Epidermal melanocyte (primary cell): ENCODE data around the gene TRIP13.
"Not testable (repeated sequence)": the region's sequence is repeated elsewhere in the genome, so short reads cannot be mapped to it uniquely, and the experiment has no call there.

Experiments used
- DNase-seq: peaks from one replicate; pipeline ENCODE4 v3.0.0; 2011; ENCODE audit warnings: low spot score; ENCODE audit not compliant: insufficient read length

TRIP13 gene

GRCh38 chr5:918717-919116 lies 26.0 kb downstream of the TRIP13 start:
- DNase-seq: not testable (repeated sequence)

GRCh38 chr5:919356-920000 lies 26.8 kb downstream of the TRIP13 start:
- no peak for DNase-seq

- no peak for DNase-seq
Observed at GRCh38 chr5:920321-920720, 27.6 kb downstream of the TRIP13 start.

GRCh38 chr5:921456-922435 lies 29.1 kb downstream of the TRIP13 start:
- no peak for DNase-seq

DNA sequence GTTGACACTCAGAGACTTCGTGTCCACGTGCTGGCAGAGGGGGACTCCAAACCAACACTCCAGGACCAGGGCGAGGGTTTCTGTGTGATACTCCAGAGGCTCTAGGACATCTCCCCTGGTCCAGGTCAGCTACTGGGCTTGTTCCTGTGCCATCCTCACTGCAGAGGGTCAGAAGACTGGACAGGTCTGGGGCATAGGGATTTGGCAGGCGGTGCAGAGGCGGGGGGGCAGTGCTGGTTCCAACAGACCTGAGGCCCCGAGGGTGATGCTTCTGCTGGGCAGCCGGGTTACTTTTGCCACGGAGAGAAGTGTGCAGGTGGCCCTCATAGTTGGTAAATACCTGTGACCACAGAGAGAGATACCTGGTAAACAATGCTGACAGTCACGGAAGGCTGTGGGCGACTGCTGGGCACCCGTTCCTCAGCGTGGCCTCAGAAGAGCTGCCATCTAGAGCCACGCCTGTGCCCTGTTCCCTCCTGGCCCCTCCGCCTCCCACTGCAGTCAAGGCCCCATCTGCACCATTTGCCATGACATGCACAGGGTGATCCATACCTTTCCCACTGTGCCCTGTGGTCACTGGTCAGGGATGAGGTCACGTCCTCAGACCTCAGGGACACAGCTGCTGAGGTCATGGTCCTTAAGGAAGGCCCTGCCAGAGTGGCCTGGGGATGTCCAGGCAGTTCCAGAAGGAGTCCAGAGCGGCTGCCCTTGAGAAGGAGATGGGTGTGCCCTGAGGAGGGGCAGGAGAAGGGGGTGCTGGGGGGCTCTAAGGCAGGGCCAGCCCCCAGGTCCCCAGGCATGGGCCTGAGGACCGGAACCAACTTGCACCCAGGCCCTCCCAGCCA lies 30.0 kb downstream of the TRIP13 start:
- no peak for DNase-seq

DNA sequence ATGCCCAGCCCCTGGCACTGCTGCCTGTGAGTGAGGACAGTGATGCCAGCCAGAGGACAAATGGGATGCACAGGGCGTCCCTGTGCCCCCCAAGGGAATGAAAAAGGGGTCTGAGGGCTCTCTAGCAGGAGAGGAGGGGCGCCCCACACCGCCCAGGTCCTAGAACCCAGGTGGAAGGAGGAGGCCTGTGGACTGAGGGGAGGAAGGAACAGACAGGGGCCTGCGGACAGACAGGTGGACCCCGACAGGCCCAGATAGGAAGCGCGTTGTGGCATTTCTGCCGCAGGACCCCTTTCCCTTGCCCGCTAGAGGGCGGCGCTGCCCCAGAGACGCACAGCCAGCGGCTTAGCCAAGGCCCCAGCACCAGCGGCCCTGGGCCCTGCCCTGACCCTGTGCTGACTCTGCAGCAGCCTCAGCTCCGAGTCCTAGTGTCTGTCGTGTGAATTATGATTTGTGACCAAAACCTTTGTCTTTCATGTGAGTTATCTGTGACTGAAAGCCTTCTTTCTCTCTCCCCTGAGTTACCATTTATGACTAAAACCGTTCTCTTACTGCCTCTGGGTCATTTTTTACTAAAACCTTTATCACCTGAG lies 30.7 kb downstream of the TRIP13 start:
- DNase-seq: peak; percentile 90

- no peak for DNase-seq
Observed at GRCh38 chr5:926417-927171, 33.9 kb downstream of the TRIP13 start.

GRCh38 chr5:927172-928015 lies 34.7 kb downstream of the TRIP13 start:
- no peak for DNase-seq

DNA sequence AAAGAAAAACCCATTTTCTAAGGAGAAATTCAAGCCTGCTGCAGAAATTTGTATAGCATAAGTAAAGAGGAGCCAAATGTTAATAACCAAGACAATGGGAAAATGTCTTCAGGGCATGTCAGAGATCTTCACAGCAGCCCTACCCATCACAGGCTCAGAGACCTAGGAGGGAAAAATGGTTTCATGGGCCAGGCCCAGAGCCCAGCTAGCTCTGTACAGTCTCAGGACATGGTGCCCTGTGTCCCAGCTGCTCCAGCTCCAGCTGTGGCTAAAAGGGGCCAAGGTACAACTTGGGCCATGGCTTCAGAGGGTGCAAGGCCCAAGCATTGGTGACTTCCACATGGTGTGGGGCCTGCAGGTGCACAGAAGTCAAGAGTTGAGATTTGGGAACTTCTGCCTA lies 36.5 kb downstream of the TRIP13 start:
- DNase-seq: not testable (repeated sequence)

GRCh38 chr5:929596-929995 lies 36.9 kb downstream of the TRIP13 start:
- DNase-seq: no peak

- DNase-seq: no peak
Observed at GRCh38 chr5:930866-931265, 38.2 kb downstream of the TRIP13 start.

- no peak for DNase-seq
Observed at GRCh38 chr5:931570-932145, 39.0 kb downstream of the TRIP13 start.

DNA sequence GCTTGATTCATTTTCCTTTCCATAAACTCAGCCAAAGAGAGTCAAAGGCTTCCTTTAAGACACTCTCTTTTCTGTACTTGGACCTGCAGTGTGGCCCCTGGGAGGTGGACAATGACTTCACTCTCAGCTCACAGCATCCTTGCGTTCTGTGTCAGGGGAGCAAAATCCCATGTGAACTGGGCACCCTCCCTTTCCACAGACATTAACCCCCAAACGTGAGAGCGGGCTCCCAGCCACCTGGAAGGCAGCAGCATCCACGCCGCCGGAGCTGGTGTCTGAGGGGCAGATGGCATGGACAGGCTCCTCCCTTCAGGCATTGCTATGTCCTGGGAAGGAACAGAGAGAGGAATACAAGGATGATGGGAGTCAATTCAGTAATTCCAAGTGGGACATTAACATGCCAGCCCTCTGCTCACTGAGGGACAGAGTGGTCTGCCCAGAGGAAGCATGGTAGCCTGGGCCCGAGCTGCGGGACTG lies 39.5 kb downstream of the TRIP13 start:
- no peak for DNase-seq

DNA sequence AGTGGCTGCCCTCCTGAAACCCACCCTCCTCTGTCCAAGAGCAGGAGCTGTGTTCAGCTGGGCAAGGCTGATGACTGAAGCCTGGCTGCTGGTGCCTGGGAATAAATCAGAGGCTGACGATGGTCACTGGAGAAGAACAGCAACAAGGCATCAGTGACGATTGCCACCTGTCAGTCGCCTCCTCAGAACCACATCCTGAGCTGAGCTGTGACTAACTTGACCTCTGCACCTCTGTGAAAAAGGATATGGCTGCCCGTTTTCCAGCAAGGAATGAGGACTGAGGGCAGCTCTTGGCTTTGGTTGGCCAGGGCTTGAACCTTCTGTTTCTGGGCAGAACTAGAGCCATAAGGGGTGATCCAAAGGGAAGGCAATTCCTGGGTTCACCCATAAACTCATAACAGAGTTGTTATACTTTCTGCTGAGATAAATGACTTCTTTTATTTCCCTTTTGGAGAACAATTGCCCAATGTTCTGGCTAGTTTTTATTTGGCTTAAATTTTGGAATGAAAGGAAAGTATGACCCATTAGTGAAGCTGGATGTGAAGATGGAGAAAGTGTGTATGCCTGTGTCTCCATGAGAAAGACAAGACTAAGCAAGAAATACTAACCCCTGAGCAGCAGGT lies 40.1 kb downstream of the TRIP13 start:
- no peak for DNase-seq

DNA sequence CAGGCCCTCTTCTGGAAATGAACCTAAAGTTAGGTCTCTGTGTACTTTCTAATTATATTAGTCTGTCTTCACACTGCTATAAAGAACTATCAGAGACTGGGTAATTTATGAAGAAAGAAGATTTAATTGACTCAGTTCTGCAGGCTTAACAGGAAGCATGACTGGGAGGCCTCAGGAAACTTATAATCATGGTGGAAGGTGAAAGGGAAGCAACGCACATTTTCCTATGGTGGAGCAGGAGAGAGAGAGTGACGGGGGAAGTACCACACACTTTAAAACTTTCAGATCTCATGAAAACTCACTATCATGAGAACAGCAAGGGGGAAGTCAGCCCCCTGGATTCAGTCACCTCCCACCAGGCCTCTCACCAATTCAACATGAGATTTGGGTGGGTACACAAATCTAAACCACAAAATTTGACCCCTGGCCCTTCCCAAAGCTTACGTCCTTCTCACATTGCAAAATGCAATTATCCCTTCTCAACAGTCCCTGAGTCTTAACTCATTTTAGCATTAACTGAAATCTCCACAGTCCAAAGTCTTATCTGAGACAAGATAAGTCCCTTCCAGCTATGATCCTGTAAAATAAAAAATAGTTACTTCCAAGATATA lies 40.7 kb downstream of the TRIP13 start:
- no peak for DNase-seq

DNA sequence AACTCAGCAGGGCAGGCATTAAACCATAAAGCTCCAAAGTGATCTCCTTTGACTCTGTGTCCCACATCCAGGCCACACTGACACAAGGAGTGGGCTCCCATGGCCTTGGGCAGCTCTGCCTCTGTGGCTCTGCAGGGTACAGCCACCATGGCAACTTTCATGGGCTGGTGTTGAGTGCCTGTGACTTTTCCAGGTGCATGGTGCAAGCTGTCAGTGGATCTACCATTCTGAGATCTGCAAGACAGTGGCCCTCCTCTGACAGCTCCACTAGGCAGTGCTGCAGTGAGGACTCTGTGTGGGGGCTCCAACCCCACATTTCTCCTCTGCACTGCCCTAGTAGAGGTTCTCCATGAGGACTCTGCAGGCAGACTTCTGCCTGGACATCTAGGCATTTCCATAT lies 41.3 kb downstream of the TRIP13 start:
- not testable (repeated sequence) for DNase-seq

- DNase-seq: not testable (repeated sequence)
Observed at GRCh38 chr5:934381-934967, 41.8 kb downstream of the TRIP13 start.
